NK-92 treated with Interleukin-12 subunit alpha and Interleukin-12 subunit beta, amount 100 ng/mL, for 24 hours (cell line): ENCODE data around the gene EPS15.

Experiments used
- DNase-seq: peaks from one replicate; lab custom pipeline; 2025; lab: John Stamatoyannopoulos, UW

The EPS15 gene

GRCh38 chr1:51314974-51315373 is 204.1 kb downstream of the EPS15 start:
- no peak for DNase-seq

- DNase-seq, result no peak
Observed at GRCh38 chr1:51313961-51314777, 204.9 kb downstream of the EPS15 start.

- DNase-seq, result no peak
Observed at GRCh38 chr1:51313268-51313852, 205.7 kb downstream of the EPS15 start.

- DNase-seq, result no peak
Observed at GRCh38 chr1:51312718-51313117, 206.3 kb downstream of the EPS15 start.

GRCh38 chr1:51311826-51312225 is 207.2 kb downstream of the EPS15 start:
- DNase-seq, result no peak

GRCh38 chr1:51310871-51311613 is 208.0 kb downstream of the EPS15 start:
- no peak for DNase-seq

GRCh38 chr1:51309291-51309690 is 209.8 kb downstream of the EPS15 start:
- no peak for DNase-seq

- no peak for DNase-seq
Observed at GRCh38 chr1:51308636-51309035, 210.4 kb downstream of the EPS15 start.

GRCh38 chr1:51306950-51307349 is 212.1 kb downstream of the EPS15 start:
- no peak for DNase-seq

- DNase-seq, result no peak
Observed at GRCh38 chr1:51305371-51305823, 213.7 kb downstream of the EPS15 start.

- DNase-seq, result no peak
Observed at GRCh38 chr1:51304360-51304759, 214.7 kb downstream of the EPS15 start.
